DOHH2 (cell line): ENCODE results near the gene ATP5MC2.
A peak's percentile ranks its signal among the peaks of the same experiment; 100 is the strongest.

Source experiments
- H3F3A ChIP-seq: fragments of 200-600 bp; sonication (generic), shearing (Covaris generic); 2 replicates; pipeline ENCODE4 v1.6.0; 2016; ENCODE audit warnings: antibody characterized with exemption, mild to moderate bottlenecking; ENCODE audit not compliant: control insufficient read depth, insufficient read depth
- H3K27ac ChIP-seq: fragments of 200-600 bp; sonication (generic); 2 replicates; pipeline ENCODE4 v1.5.1; 2014; ENCODE audit warnings: low read depth, mild to moderate bottlenecking, low read length, moderate library complexity
- H3K27me3 ChIP-seq: fragments of 200-600 bp; sonication (generic); 2 replicates; pipeline ENCODE4 v1.6.1; 2014; ENCODE audit warnings: mild to moderate bottlenecking, low read length, mixed read lengths; ENCODE audit not compliant: control insufficient read depth
- H3K36me3 ChIP-seq: fragments of 200-600 bp; sonication (generic); 2 replicates; pipeline ENCODE4 v1.6.1; 2014; ENCODE audit warnings: mild to moderate bottlenecking, low read length, moderate library complexity, mixed read lengths; ENCODE audit not compliant: control insufficient read depth
- H3K4me1 ChIP-seq: fragments of 200-600 bp; sonication (generic); 2 replicates; pipeline ENCODE4 v1.6.1; 2014; ENCODE audit warnings: mild to moderate bottlenecking, low read length, mixed read lengths; ENCODE audit not compliant: control insufficient read depth
- H3K4me2 ChIP-seq: fragments of 200-600 bp; sonication (generic); 2 replicates; pipeline ENCODE4 v1.6.0; 2014; ENCODE audit warnings: mild to moderate bottlenecking, low read length, moderate library complexity
- H3K4me3 ChIP-seq: fragments of 200-600 bp; sonication (generic); 2 replicates; pipeline ENCODE4 v1.5.1; 2014; ENCODE audit warnings: mild to moderate bottlenecking, low read length, mixed read lengths
- H3K79me2 ChIP-seq: fragments of 200-600 bp; sonication (generic); 2 replicates; pipeline ENCODE4 v1.6.1; 2014; ENCODE audit warnings: mild to moderate bottlenecking, low read length, mixed read lengths; ENCODE audit not compliant: control insufficient read depth
- H3K9me2 ChIP-seq: fragments of 200-600 bp; sonication (generic); replicated peaks from 2 replicates; pipeline ENCODE4 v1.6.1; 2014; ENCODE audit warnings: mild to moderate bottlenecking, low read length, mixed read lengths; ENCODE audit not compliant: control insufficient read depth
- H3K9me3 ChIP-seq: fragments of 200-600 bp; sonication (generic); 2 replicates; pipeline ENCODE4 v1.6.1; 2014; ENCODE audit warnings: antibody characterized with exemption, low read length, mixed read lengths; ENCODE audit not compliant: control insufficient read depth, insufficient read depth
- H4K20me1 ChIP-seq: fragments of 200-600 bp; sonication (generic); 2 replicates; pipeline ENCODE4 v1.6.0; 2014; ENCODE audit warnings: low read depth, mild to moderate bottlenecking, antibody characterized with exemption, low read length, moderate library complexity; ENCODE audit not compliant: control insufficient read depth, insufficient read depth
- CTCF ChIP-seq: fragments of 200-600 bp; sonication (generic); IDR thresholded peaks from one replicate; pipeline ENCODE4 v1.5.1; 2014; ENCODE audit warnings: antibody characterized with exemption, mild to moderate bottlenecking, low read depth, low read length; ENCODE audit not compliant: poor library complexity, severe bottlenecking
- EZH2phosphoT487 ChIP-seq: fragments of 200-600 bp; sonication (generic); IDR thresholded peaks from 2 replicates; pipeline ENCODE4 v1.6.1; 2017; ENCODE audit warnings: borderline replicate concordance, mild to moderate bottlenecking, antibody characterized with exemption, low read length, moderate library complexity, mixed read lengths

ATP5MC2 gene

GRCh38 chr12:53701518-53702264 is 25.8 kb upstream of the ATP5MC2 start:
- Histone ChIP-seq H3K4me1 (peaks cover 9% of the 10 kb centered on the region), H3K79me2 (no peaks in the 10 kb centered on the region), H3K27me3 (peaks cover 73% of the 10 kb centered on the region), H3K4me3 (no peak overlapping the region), H3K9me2 (no peaks in the 10 kb centered on the region), H3K27ac (no peak overlapping the region), H3K36me3 (no peaks in the 10 kb centered on the region), H4K20me1 (no peaks in the 10 kb centered on the region), H3K9me3 (no peaks in the 10 kb centered on the region), H3K4me2 (no peak overlapping the region), H3F3A (no peaks in the 10 kb centered on the region)
- no peak for TF ChIP-seq EZH2phosphoT487
- peak; percentile 91 for TF ChIP-seq CTCF

GRCh38 chr12:53700567-53700966 is 24.7 kb upstream of the ATP5MC2 start:
- Histone ChIP-seq H3F3A (no peaks in the 10 kb centered on the region), H3K4me1 (peaks cover 20% of the 10 kb centered on the region), H3K36me3 (no peaks in the 10 kb centered on the region), H3K9me3 (no peaks in the 10 kb centered on the region), H3K79me2 (no peaks in the 10 kb centered on the region), H3K27me3 (peaks cover 75% of the 10 kb centered on the region), H3K9me2 (no peaks in the 10 kb centered on the region), H3K4me3 (no peak overlapping the region), H3K27ac (no peak overlapping the region), H4K20me1 (no peaks in the 10 kb centered on the region), H3K4me2 (no peak overlapping the region)
- TF ChIP-seq EZH2phosphoT487 = no peak
- TF ChIP-seq CTCF = no peak

GRCh38 chr12:53699678-53700025 is 23.8 kb upstream of the ATP5MC2 start:
- Histone ChIP-seq H3F3A (no peaks in the 10 kb centered on the region), H3K9me3 (no peaks in the 10 kb centered on the region), H3K36me3 (no peaks in the 10 kb centered on the region), H3K4me2 (no peak overlapping the region), H3K9me2 (no peaks in the 10 kb centered on the region), H3K27ac (no peak overlapping the region), H3K4me3 (no peak overlapping the region), H4K20me1 (no peaks in the 10 kb centered on the region), H3K27me3 (peaks cover 80% of the 10 kb centered on the region), H3K4me1 (peaks cover 25% of the 10 kb centered on the region), H3K79me2 (no peaks in the 10 kb centered on the region)
- no peak for TF ChIP-seq EZH2phosphoT487

- H3K4me2 ChIP-seq = no peak overlapping the region
- no peaks in the 10 kb centered on the region for H3F3A ChIP-seq
- no peaks in the 10 kb centered on the region for H3K9me2 ChIP-seq
- no peaks in the 10 kb centered on the region for H4K20me1 ChIP-seq
- peaks cover 82% of the 10 kb centered on the region for H3K27me3 ChIP-seq
- no peaks in the 10 kb centered on the region for H3K36me3 ChIP-seq
- no peaks in the 10 kb centered on the region for H3K9me3 ChIP-seq
- H3K4me1 ChIP-seq = peaks cover 25% of the 10 kb centered on the region
- no peaks in the 10 kb centered on the region for H3K79me2 ChIP-seq
- TF ChIP-seq CTCF (no peak), EZH2phosphoT487 (no peak)
- no peak overlapping the region for H3K27ac ChIP-seq
- H3K4me3 ChIP-seq = no peak overlapping the region
Measured at GRCh38 chr12:53698948-53699677, 23.2 kb upstream of the ATP5MC2 start.
